ENCODE data around the gene ZSWIM3.
"Not testable (repeated sequence)": the region's sequence is repeated elsewhere in the genome, so short reads cannot be mapped to it uniquely, and the experiment has no call there.

ZSWIM3 gene

DNA sequence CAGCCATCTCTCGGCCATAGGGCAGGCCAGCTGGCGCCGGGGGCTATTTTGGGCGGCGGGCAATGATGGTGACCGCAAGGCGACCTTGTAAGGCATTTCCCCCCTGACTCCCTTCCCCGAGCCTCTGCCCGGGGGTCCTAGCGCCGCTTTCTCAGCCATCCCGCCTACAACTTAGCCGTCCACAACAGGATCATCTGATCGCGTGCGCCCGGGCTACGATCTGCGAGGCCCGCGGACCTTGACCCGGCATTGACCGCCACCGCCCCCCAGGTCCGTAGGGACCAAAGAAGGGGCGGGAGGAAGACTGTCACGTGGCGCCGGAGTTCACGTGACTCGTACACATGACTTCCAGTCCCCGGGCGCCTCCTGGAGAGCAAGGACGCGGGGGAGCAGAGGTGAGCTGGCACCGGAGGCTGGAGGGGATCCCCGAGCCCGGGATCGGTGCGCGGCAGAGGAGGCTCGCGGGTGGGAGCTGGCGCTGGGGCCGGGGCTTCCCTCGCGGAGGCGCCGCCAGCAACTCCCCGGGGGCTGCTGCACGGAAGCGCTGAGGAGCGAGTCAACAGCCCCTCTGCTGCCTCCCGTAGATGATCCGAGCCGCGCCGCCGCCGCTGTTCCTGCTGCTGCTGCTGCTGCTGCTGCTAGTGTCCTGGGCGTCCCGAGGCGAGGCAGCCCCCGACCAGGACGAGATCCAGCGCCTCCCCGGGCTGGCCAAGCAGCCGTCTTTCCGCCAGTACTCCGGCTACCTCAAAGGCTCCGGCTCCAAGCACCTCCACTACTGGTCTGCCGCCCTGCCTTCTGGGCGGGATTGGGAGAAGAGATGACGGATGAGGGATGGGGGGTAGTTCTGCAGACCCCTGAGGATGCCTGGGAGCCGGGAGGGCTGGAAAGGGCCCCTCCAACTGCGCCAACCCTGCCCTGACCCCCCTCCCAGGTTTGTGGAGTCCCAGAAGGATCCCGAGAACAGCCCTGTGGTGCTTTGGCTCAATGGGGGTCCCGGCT is 33.9 kb downstream of the ZSWIM3 start, which contains the start of the genes CTSA and NEURL2:
Gene CTSA (plus strand): TSS at position 351 of the 999 bp plus-strand sequence. CDS start 234 bp downstream, at position 585.
Gene NEURL2 (minus strand): TSS at position 224 of the 999 bp plus-strand sequence. CDS start 217 bp downstream, at position 7.
- DNase-seq, result peak; percentile 81 to 86

- no peak for DNase-seq
These were observed 34.8 kb downstream of the ZSWIM3 start for GRCh38 chr20:45892049-45892825.

DNA sequence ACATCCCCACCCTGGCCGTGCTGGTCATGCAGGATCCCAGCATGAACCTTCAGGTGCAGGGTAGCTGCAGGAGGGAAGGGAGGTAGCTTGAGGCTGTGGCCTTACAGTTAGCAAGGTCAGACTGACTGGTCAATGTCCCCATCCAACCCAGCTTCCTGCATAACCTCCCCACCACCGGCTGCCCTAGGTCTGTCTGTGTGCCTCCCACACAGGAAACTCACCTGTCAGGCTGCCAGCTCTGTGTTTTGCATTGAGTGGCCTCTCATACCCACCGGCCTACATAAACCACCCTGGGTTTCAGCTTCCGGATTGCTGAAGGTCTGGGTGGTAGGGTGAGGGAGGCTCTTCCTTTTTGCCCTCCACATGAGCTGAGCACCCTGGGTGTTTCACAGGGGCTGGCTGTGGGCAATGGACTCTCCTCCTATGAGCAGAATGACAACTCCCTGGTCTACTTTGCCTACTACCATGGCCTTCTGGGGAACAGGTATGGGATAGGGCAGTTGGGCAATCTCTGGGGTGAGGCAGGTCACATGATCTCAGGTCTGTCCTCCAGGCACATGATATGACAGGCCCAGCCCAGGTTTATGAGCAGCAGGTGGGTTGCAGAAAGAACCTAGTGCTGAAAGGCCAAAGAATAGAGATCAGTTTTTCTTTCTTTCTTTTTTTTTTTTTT is 35.5 kb downstream of the ZSWIM3 start:
- DNase-seq, result no peak

DNA sequence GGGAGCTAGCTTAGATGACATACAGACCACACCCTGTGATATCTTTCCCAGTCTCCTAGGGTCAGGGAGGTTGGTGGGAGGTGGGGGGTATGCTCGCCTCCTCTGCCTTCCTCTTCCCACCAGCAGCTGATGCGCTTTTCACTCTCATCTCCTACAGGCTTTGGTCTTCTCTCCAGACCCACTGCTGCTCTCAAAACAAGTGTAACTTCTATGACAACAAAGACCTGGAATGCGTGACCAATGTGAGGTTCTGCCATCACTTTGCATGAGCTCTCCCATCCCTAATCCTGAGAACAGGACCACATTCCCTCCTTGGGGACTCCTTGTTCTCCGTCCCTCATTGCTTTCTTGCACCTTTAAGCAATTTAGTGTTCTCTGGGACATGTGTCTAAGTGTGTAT is 36.4 kb downstream of the ZSWIM3 start:
- DNase-seq, result no peak

DNA sequence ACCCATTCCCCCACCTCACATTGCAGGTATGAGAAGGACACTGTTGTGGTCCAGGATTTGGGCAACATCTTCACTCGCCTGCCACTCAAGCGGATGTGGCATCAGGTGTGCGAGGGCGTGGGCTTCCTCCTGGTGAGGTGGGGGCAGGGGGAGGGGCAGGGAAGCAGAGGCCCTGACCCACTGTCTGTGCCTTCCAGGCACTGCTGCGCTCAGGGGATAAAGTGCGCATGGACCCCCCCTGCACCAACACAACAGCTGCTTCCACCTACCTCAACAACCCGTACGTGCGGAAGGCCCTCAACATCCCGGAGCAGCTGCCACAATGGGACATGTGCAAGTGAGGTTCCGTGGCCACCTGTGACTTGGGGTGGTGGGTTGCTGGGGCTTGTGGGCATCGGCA is 37.4 kb downstream of the ZSWIM3 start:
- DNase-seq, result no peak

DNA sequence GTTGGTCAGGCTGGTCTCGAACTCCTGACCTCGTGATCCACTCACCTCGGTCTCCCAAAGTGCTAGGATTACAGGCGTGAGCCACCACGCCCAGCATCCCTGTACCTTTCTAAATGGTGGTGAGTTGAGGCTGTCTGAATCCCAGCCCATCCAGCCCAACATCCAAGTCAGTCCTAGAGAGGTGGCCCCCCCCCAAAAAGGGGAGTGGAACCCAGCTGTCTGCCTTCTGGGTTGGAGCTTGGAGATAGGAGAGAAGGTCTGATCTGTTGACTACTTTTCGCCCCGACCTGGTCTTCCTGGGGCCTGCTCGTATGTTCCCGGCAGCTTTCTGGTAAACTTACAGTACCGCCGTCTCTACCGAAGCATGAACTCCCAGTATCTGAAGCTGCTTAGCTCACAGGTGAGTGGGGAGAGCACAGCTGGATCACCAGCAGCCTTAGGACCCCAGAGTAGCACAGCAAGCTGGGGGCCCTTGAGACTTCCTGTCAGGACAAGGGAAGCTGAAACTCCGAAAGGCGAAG is 39.3 kb downstream of the ZSWIM3 start:
- no peak for DNase-seq

- DNase-seq, result no peak
These were observed 39.9 kb downstream of the ZSWIM3 start for GRCh38 chr20:45897289-45897688.

GRCh38 chr20:45897692-45898091 is 40.3 kb downstream of the ZSWIM3 start:
- DNase-seq, result no peak

DNA sequence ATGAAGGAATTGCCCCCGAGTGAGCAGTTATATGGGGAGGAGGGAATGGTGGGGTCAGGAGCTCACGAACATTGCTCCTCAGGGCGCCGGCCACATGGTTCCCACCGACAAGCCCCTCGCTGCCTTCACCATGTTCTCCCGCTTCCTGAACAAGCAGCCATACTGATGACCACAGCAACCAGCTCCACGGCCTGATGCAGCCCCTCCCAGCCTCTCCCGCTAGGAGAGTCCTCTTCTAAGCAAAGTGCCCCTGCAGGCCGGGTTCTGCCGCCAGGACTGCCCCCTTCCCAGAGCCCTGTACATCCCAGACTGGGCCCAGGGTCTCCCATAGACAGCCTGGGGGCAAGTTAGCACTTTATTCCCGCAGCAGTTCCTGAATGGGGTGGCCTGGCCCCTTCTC is 40.9 kb downstream of the ZSWIM3 start:
- no peak for DNase-seq

- DNase-seq, result no peak
These were observed 41.8 kb downstream of the ZSWIM3 start for GRCh38 chr20:45899046-45899835.

GRCh38 chr20:45901332-45901731 is 43.9 kb downstream of the ZSWIM3 start:
- not testable (repeated sequence) for DNase-seq

DNA sequence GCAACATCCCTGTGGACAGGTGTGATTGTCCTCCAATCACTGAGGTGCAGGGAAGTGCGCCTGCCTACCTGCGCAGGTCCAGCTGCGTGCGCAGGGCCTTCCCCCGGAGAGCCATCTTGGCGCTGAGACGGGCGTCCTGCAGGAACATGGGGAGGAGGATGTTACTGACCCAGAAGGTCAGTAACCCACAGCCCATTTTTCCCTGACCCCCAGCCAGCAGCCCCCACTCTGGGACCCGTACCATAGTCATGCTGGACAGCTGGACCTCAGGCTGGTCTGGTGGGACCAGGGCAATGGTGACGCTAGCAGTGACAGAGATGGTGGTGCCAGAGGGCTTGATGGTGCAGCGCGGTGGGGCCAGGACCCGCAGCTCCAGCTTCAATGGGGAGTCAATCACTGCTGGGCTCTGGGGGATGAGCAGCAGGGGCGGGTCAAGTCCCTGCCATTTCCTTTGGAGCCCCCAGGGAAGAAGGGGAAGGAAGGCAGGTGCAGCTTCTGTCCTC is 44.8 kb downstream of the ZSWIM3 start:
- no peak for DNase-seq

DNA sequence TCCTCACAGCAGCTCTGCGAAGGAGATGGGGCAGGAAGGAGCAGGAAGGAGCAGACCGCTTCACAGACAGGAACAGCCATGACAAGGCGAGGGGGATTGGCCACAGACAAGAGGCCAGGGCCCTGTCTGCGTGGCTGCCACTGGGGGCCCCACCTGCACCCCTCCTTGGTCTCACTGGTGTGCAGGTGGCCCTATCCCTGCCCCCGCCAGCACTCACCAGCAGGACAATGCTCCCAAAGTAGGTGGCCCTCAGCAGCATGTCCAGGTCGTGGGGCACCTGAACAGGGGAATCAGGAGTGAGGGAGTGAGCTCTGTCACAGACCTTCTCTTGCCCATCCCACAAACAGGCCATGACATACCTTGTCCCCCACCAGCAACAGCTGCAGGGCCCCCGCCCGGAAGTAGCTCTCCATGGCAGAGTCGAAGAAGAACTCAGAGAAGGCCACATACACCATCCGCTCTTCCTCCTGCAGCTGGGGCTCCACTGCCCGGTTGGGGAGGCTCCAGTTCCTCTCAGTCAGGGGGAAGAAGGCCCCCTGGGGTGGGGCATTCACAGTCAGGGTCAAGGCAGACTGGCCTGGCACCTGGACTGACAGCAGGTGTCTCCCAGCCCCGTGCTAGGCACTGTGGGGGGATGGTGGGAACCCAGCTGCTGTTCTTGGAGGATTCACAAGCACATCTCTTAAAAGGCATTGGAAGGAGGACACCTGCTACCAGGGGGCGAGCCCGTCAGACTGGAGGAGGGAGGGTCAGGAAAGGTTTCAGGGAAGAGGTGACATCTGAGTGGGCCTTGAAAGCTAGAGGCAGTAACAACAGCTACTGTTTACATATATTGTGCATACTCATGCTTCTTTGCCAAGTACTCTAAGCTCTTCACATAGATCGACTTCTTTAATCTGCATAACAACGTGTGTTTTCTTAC is 47.4 kb downstream of the ZSWIM3 start:
- DNase-seq, result no peak

DNA sequence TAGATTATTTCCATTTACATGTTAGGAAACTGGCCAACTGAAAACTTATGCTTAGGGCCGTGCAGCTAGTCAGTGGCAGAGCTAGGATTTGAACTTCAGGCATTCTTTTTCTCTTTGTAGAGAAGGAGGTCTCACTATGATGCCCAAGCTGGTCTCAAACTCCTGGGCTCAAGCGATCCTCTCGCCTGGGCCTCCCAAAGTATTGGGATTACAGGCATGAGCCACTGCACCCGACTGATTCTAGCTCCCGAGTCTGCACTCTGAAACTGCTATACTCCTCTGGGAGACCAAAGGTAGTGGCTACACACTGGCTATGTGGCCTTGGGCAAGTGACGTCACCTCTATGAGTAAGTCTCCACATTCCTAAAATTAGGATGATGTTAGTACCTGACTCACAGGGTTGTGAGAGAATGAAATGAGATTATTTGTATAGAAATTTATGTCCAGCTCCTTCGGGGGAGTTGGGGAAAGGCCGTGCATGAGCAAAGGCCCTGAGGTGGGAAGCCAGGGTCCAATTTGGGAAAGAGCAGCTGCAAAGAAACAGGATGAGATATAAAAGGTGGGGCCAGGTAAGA is 48.2 kb downstream of the ZSWIM3 start:
- DNase-seq, result no peak

DNA sequence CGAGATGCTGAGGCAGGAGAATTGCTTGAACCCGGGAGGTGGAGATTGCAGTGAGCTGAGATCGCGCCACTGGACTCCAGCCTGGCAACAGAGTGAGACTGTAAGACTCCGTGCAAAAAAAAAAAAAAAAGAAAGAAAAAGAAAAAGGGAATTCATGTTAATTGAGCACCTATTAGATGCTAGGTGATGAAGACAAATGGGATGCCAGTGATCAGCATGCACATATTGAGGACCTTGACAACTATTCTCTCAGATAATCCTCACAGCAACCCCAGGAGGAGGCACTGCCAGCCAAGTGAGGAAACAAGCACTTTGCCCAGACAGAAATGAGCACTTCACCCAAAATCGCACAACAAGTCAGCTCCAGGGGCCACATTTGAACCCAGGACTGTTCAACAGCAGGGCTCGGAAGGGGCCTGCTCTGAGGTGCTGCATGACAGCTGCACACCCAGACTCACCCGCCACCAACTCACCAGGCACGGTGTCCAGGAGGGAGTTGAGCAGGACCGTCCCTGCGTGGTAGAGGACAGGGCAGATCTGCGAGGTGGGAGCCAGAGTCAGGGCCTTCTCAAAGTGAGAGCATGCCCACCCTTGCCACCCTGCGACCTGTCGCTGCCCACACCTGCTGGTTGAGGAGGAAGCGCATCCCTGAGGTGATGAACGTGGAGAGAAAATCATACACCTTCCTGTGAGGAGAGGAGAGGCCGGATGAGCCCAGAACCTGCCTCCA is 50.0 kb downstream of the ZSWIM3 start:
- DNase-seq, result no peak

DNA sequence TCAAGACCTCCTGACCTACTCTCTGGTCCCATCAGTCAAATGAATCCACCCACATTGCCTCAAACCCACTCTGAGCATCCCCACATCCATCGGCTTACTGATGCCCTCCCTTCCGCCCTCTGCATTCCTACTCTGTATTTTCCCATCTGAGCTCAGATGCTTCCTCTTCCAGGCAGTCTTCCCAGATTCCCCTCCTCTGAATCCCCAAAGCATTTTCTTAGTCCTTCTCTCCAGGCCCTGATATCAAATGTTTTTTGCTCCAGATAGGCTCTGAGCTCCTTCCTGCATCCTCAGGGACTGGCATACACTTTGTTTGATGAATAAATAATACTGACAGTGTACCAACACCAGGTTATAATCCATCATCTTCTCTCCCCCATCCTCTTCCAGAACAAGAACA is 50.7 kb downstream of the ZSWIM3 start:
- DNase-seq, result no peak

DNA sequence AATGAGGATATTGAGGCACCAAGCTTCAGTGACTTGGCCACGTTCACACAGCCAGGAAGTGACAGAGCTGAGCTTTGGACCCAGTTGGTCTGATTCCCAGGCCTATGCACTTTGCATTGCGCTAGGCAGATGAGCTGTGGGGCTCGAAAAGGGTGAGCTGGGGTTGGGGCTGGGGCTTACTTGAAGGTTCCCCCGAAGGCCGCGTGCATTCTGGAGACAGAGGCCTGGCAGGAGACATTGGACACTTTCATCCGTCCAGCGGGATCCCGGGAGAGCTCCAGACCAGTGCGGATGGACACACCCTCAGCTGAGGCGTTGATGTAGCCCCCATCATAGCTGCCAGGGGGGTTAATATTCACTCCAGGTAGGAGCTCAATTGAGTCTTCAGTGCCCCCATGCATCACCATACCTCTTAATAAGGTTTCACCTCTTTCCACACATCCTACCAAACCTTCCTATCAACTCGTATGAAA is 52.0 kb downstream of the ZSWIM3 start:
- no peak for DNase-seq

DNA sequence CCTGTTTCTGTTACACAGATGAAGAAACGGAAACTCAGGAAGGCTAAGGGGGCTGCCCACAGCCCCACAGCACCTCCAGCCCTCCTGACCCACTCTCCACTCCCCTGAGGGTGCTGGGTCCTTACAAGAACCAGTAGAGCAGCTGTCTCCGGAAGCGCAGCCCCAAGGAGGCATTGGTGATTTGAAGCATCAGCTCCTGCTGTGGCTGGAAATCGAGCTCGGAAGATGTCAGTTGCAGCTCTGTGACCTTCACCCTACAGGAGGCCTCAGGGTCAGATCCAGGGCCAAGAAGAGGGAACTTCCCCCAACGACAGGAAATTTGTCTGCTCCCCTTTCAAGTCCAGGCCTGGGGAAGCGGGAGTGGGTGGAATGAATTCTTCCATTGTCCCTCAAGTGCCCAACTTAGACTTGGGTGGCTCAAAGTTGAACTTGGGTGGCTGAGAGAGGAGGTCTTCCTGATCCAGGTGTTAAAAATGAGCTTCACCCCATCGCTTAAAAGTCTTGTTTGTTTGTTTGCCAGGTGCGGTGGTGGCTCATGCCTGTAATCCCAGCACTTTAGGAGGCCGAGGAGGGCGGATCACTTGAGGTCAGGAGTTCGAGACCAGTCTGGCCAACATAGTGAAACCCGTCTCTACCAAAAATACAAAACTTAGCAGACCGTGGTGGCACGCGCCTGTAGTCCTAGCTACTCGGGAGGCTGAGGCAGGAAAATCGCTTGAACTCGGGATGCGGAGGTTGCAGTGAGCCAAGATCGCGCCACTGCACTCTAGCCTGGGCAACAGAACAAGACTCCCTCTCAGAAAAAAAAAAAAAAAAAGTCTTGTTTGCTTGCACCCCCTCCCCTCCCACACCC is 52.6 kb downstream of the ZSWIM3 start:
- no peak for DNase-seq

All from hippocampal formation (tissue), 2 donors.